Motor neuron (in vitro differentiated cells): ENCODE results near the gene REEP6. TPM values are rescaled to one million over a fixed set of nuclear protein-coding genes. Genes with fewer than 3 reads are reported as not detected.
"Not testable (repeated sequence)": the region's sequence is repeated elsewhere in the genome, so short reads cannot be mapped to it uniquely, and the experiment has no call there.

Source experiments
- ATAC-seq, 8 experiments: fragments of 200-7000 bp; cut with Tn5 transposase; replicated peaks in 6 of 8; 2 replicates each; pipeline ENCODE4 v1.8.0; 2021; ENCODE audit warnings: mild to moderate bottlenecking in 8 of 8, moderate library complexity in 8 of 8
- H3K27ac ChIP-seq, 2 donors: fragments of 250-450 bp; sonication (Bioruptor Pico); 2 replicates each; pipeline ENCODE4 v1.9.0; 2021; ENCODE audit warnings: antibody characterized with exemption in 2 of 2, mild to moderate bottlenecking in 2 of 2, moderate library complexity in 1 of 2
- H3K4me1 ChIP-seq, 2 donors: fragments of 250-450 bp; sonication (Bioruptor Pico); replicated peaks in 1 of 2; 2 replicates each; pipeline ENCODE4 v1.6.1; 2021; ENCODE audit warnings: antibody characterized with exemption in 2 of 2, mild to moderate bottlenecking in 2 of 2, moderate library complexity in 1 of 2
- H3K4me3 ChIP-seq, 5 donors: fragments of 250-450 bp; sonication (Bioruptor Pico); 2 replicates each; pipeline ENCODE4 v1.9.0; 2021; ENCODE audit warnings: antibody characterized with exemption in 5 of 5, mild to moderate bottlenecking in 5 of 5, moderate library complexity in 4 of 5
- WGBS, 10 experiments: fragments of 450-650 bp; shearing (Covaris generic); methylation state at CpG; one replicate each; pipeline ENCODE4 v1.0.0; 2022; 5-methylcytosine and 5-hydroxymethylcytosine counted together
- in situ Hi-C, 9 experiments: fragments of 400-800 bp; cut with MboI; loops; one replicate each; pipeline ENCODE4 v1.15.0; 2021; ENCODE audit warnings: low sequenced_read_pairs in 9 of 9, low pct_unique_long_range_greater_than_20kb in 2 of 9; ENCODE audit not compliant: unreplicated experiment in 9 of 9
- total RNA-seq, 8 experiments: library from RNA; unstranded; fragments of 300-600 nt; gene quantifications; 2 replicates each; pipeline versions ENCODE4 v1.2.3 to v1.2.4, GENCODE V29; 2022

The REEP6 gene
- total RNA-seq, 8 experiments from 2014 or later, result 3.2 to 16.8 (median 5.7) TPM

DNA sequence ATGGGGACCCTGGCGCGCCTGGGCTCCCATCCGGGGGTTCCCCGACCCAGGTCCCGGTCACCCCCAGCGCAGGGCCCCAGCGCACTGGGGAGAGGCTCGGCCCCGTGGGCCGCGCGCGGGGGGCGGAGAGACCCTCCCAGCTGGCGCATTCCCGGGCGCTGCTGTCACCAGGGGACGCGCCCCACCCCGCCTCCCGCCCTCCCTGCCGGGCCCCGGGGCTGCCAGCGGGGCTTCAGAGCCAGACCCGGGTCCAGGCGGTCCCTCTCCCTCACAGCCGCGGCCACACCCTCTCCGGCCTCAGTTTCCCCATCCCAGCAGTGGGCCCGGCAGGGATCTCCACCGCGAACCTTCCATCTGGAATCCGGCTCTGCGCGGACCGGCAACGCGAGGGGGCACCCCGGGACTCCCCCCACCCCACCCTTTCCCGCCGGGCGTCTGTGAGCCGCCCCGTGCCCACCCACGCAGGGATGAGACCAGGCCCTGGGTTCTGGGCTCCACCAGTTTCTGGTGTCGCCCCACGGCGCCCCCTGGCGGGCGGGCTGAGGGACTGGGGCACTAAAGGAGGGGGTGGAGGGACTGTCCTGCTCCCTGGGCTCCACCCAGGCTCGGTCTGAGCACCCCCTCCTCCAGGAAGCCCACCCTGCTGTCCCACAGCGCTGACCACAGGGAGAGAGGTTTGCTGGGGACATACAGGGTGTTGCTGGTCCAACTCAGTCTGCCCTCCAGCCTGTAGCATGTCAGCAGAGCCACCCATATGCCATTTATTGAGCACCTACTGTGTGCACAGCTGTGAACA, 22.7 kb downstream of the REEP6 start:
- in situ Hi-C loops, result no loop called here
- Histone ChIP-seq H3K4me1 (peaks cover 0 to 10% of the 10 kb centered on the region in 2 donors), H3K27ac (no peak overlapping the region), H3K4me3 (peak overlapping the region in 3 of 5 donors; percentile 20 to 25 (median 24))
- peak; percentile 55 to 67 (median 60) for ATAC-seq
- 5% methylated on average over 4 of the region's 52 CpGs; no CpG with 5 or more reads in 9 of the 10 experiments for WGBS, 10 experiments

DNA sequence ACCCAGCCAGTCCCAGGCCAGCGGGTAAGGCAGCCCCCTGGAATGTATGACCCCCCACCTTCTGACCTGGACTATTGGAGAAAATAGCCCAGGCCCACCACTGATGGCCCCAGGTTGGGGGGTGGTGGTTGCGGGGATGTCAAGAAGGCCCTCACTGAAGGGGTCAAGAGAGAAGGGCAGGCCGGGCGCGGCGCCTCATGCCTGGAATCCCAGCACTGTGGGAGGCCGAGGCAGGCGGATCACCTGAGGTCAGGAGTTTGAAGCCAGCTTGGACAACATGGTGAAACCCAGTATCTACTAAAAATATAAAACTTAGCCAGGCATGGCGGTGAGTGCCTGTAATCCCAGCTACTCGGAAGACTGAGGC, 23.3 kb downstream of the REEP6 start:
- no peak overlapping the region for H3K27ac ChIP-seq
- H3K4me3 ChIP-seq, result no peak overlapping the region
- no peak for ATAC-seq
- in situ Hi-C loops, result no loop called here
- peaks cover 0 to 10% of the 10 kb centered on the region in 2 donors for H3K4me1 ChIP-seq
- WGBS, 10 experiments, result 16 to 83% (median 55%) methylated on average over 1 to 4 of the region's 10 CpGs; no CpG with 5 or more reads in 4 of the 10 experiments

DNA sequence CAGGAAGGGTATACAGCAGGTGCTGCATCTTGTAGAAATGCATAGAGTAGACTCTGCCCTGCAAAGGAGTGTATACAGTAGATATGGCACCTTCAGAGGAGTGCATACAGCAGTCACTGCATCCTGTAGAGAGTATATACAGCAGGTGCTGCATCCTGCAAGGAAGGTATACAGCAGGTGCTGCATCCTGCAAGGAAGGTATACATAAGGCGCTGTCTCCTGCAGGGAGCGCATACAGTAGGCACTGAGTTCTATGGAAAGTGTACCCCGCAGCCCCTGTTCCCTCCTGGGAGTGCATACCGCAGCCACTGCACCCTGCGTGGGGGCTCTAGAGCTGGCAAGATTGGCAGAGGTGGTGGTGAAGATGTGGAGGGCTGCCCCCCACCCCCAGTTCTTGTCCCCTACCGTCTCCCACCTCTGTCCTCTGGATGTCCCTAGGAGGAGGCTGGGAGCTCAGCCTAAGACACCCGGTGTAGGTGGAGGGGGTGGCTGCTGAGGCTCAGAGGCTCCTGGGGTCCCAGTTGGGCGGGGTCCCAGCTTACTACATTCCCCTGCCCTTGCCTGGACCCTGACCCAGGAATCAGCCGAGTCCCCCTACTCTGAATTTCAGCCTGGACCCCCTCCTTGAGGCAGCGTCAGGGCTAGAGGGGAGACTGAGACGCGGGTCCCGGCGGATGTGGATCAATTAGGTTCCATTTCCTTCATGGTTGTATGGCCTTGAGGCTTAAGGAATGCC, 24.2 kb downstream of the REEP6 start:
- in situ Hi-C loops, result no loop called here
- 30 to 87% (median 62%) methylated on average over 2 to 5 of the region's 14 CpGs; no CpG with 5 or more reads in 7 of the 10 experiments for WGBS, 10 experiments
- ATAC-seq, result no peak
- peaks cover 0 to 10% of the 10 kb centered on the region in 2 donors for H3K4me1 ChIP-seq
- no peak overlapping the region for H3K4me3 ChIP-seq
- no peak overlapping the region for H3K27ac ChIP-seq

DNA sequence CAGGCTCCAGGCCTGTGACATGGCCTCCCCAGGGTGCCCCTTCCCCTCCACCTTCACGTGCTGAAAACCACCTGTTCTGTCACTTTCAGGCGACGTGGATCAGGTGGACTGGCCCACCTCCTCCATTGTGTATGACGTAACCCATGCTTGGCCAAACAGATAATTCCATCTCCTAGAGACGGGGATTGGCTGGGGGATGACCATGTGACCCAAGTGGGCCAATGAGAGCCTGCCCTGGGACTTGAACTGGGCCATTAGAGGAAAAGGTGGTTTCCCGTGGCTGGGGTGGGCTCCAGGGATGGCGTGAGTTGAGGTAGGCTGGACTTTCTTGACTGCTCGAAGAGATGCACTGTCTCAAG, 25.4 kb downstream of the REEP6 start:
- 45 to 81% (median 77%) methylated on average over 1 to 6 of the region's 8 CpGs; no CpG with 5 or more reads in 6 of the 10 experiments for WGBS, 10 experiments
- no peak overlapping the region for H3K4me3 ChIP-seq
- no peak for ATAC-seq
- peaks cover 0 to 10% of the 10 kb centered on the region in 2 donors for H3K4me1 ChIP-seq
- in situ Hi-C loops, result no loop called here
- no peak overlapping the region for H3K27ac ChIP-seq

DNA sequence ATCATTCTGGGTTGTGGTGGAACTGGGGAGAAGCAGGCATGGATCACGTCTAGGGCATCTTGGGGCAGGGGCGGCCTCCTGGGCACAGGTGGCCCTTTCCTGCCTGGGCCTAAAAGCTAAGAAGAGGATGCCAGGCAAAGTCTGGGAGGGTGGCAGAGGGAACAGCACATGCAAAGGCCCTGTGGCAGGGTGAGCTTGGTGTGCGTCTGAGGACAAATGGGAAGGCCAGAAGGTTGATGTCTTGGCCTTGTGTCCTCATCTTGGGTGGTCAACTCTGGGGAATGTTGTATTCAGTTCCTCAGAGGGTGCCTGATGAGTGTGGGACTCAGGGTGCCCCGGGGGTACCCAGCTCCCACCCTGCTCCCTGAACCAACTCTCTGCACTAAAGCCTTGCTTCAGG, 27.5 kb downstream of the REEP6 start:
- ATAC-seq, result no peak
- Histone ChIP-seq H3K4me3 (no peak overlapping the region), H3K27ac (no peak overlapping the region), H3K4me1 (peaks cover 0 to 2% of the 10 kb centered on the region in 2 donors)
- in situ Hi-C loops, result no loop called here
- WGBS, 10 experiments, result 17 to 100% (median 56%) methylated on average over 1 to 2 of the region's 4 CpGs; no CpG with 5 or more reads in 6 of the 10 experiments

DNA sequence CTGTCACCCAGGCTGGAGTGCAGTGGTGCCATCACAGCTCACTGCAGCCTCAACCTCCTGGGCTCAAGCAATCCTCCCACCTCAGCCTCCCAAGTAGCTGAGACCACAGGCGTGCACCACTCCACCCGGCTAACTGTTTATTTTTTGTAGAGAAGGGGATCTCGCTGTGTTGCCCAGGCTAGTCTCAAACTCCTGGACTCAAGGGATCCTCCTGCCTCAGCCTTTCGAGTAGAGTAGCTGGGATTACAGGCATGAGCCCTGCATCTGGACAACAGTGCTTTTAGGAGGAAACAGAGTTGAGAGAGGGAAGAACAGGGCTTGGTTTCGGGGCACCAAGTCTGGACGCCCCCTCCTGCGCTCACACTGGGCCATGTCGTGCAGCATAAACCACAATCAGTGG, 28.8 kb downstream of the REEP6 start:
- H3K4me3 ChIP-seq, H3K4me1 ChIP-seq, ATAC-seq, H3K27ac ChIP-seq, in situ Hi-C loops: not testable (repeated sequence)
- 0 to 100% (median 65%) methylated on average over 1 to 7 of the region's 8 CpGs; no CpG with 5 or more reads in 4 of the 10 experiments for WGBS, 10 experiments

DNA sequence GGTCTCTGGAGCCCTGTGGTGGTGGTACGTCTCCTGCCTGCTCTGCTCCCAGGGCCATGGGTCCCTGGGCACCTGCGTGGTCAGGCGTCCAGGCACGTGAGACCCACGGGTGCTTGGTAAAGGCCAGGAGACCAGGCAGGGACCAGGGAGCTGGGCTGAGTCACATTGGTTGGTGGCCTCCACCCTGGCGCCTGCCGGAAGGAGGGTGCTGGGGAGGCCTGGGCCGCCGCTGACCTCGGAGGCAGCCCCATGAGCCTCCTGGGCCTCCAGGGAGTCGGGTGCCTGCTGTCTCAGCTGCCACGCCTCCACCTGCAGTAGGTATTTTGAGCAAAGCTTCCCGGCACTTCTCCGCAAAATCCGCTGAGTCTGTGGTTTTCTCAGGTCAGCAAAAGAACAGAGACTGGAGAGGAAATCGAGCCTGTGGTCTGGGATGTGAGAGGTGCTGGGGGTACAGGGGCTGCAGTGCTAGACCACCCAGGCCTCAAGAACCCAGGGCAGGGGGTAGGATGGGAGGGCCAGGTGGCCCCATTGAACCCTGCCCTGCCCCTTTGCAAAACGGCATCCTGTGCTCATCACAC, 29.3 kb downstream of the REEP6 start:
- Histone ChIP-seq H3K27ac (no peak overlapping the region), H3K4me3 (no peak overlapping the region), H3K4me1 (no peaks in the 10 kb centered on the region)
- 20 to 70% (median 52%) methylated on average over 1 to 5 of the region's 17 CpGs; no CpG with 5 or more reads in 6 of the 10 experiments for WGBS, 10 experiments
- in situ Hi-C loops, result no loop called here
- no peak for ATAC-seq

DNA sequence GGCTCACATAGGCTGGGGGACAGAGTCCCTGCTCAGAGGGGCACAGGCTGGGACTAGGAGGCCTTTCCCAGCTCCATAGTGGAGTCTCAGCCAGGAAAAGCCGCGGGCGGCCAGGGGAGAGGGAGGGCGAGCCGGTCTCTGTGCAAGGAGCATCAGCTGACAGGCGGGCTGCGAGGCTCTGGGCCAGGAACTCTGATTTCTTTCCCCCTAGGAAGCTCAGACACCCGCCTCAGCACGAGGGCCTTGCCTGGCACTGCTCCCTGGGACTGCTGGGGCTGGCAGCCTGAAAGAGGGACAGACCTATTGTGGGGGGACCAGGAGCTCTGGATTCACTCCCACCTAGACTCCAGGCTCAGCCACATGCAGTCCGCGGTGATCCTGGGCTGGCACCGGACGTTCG, 30.7 kb downstream of the REEP6 start:
- 83 to 100% methylated on average over 2 to 5 of the region's 14 CpGs; no CpG with 5 or more reads in 8 of the 10 experiments for WGBS, 10 experiments
- peak in 5 of 8 experiments; percentile 15 to 55 (median 19) for ATAC-seq
- Histone ChIP-seq H3K4me1 (no peaks in the 10 kb centered on the region), H3K4me3 (no peak overlapping the region), H3K27ac (no peak overlapping the region)
- in situ Hi-C loops, result no loop called here

DNA sequence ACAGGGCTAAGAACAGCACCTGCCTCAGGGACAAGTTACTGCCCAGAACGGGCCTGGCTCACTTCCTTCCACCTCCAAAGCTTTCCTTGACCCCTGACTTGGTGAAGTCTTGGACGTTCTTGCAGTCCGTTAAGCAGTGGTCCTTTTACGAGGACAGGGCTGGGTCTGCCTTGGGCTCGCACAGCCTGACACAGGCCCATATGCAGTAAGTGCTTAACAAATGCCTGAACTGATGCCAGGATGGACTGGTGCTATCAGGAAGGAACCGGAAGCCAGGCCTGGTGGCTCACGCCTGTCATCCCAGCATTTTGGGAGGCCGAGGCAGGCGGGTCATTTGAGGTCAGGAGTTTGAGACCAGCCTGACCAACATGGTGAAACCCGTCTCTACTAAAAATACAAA, 31.1 kb downstream of the REEP6 start:
- 20 to 76% (median 58%) methylated on average over 2 to 7 of the region's 10 CpGs; no CpG with 5 or more reads in 4 of the 10 experiments for WGBS, 10 experiments
- Histone ChIP-seq H3K27ac (no peak overlapping the region), H3K4me1 (no peaks in the 10 kb centered on the region), H3K4me3 (no peak overlapping the region)
- ATAC-seq, result peak in 2 of 8 experiments; percentile 26 to 34
- in situ Hi-C loops, result no loop called here

DNA sequence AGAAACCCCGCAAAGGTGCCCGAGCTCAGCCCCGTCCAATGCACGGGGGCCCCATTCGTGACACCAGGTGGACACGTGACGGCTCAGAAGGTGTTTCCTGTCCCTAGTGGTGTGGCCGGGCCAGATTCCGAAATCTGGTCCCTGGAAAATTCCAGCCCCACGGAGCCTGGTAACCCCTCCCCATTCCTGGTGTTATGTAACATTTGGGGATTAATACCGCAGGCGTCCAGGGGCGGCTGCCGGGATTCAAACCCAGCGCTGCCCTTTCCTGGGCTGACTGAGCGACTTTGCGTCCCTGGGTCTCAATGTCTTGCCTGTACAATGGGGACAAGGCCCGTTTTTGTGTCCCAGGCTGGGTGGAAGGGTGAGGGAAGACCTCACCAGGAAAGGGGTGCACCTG, 31.9 kb downstream of the REEP6 start:
- Histone ChIP-seq H3K4me1 (no peaks in the 10 kb centered on the region), H3K4me3 (no peak overlapping the region), H3K27ac (no peak overlapping the region)
- ATAC-seq, result no peak
- WGBS, 10 experiments, result 10 to 70% (median 46%) methylated on average over 1 to 6 of the region's 18 CpGs; no CpG with 5 or more reads in 4 of the 10 experiments
- in situ Hi-C loops, result no loop called here

DNA sequence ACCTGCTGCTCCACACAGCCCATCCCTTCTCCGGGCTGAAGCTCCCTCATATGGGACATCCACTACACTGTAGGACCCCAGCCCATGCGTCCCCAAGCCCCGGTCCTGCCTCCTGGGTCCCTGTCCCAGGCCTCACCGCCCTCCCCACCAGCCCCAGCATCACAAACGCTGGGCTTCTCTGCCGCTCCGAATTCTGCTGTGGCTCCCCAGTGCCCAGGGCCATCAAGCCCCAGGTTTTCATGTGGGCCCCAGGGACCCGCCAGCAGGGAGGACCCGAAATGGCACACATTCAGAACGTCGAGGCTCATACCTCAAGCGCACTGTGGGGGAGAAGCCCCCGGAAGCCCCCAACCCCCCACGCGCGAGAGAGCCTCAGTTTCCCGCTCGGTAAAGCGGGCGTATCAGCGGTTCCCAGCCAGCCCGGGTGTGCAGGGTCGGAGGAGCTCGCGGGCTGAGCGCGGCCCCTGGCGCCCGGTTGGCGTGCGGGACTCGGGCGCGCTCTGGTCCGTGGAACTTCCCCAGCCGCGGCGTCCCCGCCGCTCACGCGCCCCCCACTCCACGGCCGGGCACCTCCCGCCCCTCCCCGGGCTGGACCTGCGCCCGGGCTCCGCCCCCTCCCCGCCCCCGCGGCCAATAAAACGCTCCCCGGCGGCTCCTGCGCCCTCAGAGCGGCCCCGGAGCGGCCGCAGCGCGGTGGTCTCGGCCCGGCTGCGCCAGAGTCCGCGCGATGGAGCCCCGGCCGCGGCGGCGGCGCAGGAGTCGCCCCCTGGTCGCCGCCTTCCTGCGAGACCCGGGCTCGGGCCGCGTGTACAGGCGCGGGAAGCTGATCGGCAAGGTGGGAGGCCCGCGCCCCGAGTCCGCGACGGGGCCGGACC, 32.7 kb downstream of the REEP6 start, which contains the start of gene PLK5:
Gene PLK5, plus strand, starts transcription at position 666 of the 875 bp plus-strand sequence. CDS start 2,920 bp downstream, outside the sequence.
- Histone ChIP-seq H3K4me1 (no peaks in the 10 kb centered on the region), H3K4me3 (peak within 1 kb of the TSS; percentile 31 to 44 (median 36)), H3K27ac (no peak within 1 kb of the TSS)
- ATAC-seq, result peak in 6 of 8 experiments; percentile 56 to 75 (median 64)
- in situ Hi-C loops, result no loop called here
- 0% methylated on average over 2 of the region's 92 CpGs; no CpG with 5 or more reads in 9 of the 10 experiments for WGBS, 10 experiments

DNA sequence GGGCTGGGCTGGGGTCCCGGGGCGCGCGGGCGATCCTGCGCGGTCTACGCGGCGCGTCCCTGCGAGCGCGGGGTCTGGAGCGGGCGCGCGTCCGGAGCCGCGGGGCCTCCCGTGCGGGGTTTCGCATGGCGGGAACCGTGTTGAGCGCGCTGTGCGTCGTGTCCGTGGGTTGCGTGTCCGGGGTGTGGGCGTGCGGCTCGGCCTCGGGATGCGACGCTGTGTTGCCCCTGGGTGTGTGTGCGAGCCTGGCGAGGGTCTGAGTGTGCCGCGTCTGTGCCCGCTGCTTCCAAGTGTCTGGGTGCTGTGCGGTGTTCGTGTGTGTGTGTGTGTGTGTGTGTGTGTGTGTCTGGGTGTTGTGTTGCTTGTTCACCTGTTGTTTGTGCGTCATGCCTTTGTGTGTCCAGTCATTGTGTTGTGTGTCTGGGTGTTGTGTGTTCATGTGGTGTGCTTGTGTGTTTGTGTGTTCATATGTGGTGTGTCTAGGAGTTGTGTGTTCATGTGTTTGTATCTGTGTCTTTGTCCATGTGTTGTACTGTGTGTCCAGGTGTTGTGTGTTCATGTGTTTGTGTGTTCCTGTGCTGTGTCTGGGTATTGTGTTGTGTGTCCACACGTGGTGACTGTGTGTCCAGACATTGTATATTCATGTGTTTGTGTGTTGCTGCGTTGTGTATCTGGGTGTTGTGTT, 33.4 kb downstream of the REEP6 start:
- Histone ChIP-seq H3K4me1 (no peaks in the 10 kb centered on the region), H3K27ac (no peak overlapping the region), H3K4me3 (peak overlapping the region; percentile 31 to 44 (median 36))
- 0 to 83% (median 43%) methylated on average over 1 to 2 of the region's 49 CpGs; no CpG with 5 or more reads in 1 of the 10 experiments for WGBS, 10 experiments
- peak in 5 of 8 experiments; percentile 21 to 36 (median 35) for ATAC-seq
- in situ Hi-C loops, result no loop called here
